Measurements from ENCODE around the gene POLDIP3. TPM values are rescaled to one million over a fixed set of nuclear protein-coding genes. Genes with fewer than 3 reads are reported as not detected.
"Not testable (repeated sequence)": the region's sequence is repeated elsewhere in the genome, so short reads cannot be mapped to it uniquely, and the experiment has no call there.

POLDIP3 gene
- total and polyA plus RNA-seq, 8 donors, result 21.6 to 60.8 (median 34.8) TPM

GRCh38 chr22:42577623-42578240 lies 37.0 kb downstream of the POLDIP3 start:
- intact Hi-C loops (cut with DNase I; ENCODE audit: low total_unique reads), result no loop called here
- TF ChIP-seq EP300 (IDR thresholded peaks at IDR 0.05) (no peak), POLR2AphosphoS5 (IDR thresholded peaks at IDR 0.05) (no peak), CTCF (IDR thresholded peaks at IDR 0.05) (no peak), POLR2A (IDR thresholded peaks at IDR 0.05) (no peak)
- 80 to 91% (median 85%) methylated on average over 7 to 15 of the region's 15 CpGs for WGBS, 5 donors
- no peak overlapping the region for H3K4me3 ChIP-seq
- H3K27ac ChIP-seq, result no peak overlapping the region
- H3K36me3 ChIP-seq, result peaks cover 16 to 68% (median 61%) of the 10 kb centered on the region in 4 donors
- H3K27me3 ChIP-seq, result no peaks in the 10 kb centered on the region
- H3K9me3 ChIP-seq, result no peaks in the 10 kb centered on the region
- peaks cover 5 to 16% (median 15%) of the 10 kb centered on the region in 4 donors for H3K4me1 ChIP-seq
- no peak for DNase-seq

- intact Hi-C loops (cut with DNase I; ENCODE audit: low total_unique reads), result not testable (repeated sequence)
Measured at GRCh38 chr22:42577141-42577540, 37.5 kb downstream of the POLDIP3 start.

GRCh38 chr22:42575996-42576574 lies 38.6 kb downstream of the POLDIP3 start:
- H3K9me3 ChIP-seq; H3K27me3 ChIP-seq; H3K4me3 ChIP-seq; DNase-seq; H3K27ac ChIP-seq; H3K4me1 ChIP-seq; intact Hi-C loops (cut with DNase I; ENCODE audit: low total_unique reads): not testable (repeated sequence)
- H3K36me3 ChIP-seq, result peaks cover 16 to 81% (median 75%) of the 10 kb centered on the region in 4 donors
- 83 to 93% (median 91%) methylated on average over 10 to 23 of the region's 30 CpGs for WGBS, 5 donors

More at GRCh38 chr22:42577141-42577540, 37.5 kb downstream of the POLDIP3 start:
- Histone ChIP-seq H3K4me1 (peaks cover 2 to 10% (median 9%) of the 10 kb centered on the region in 4 donors), H3K36me3 (peaks cover 16 to 71% (median 65%) of the 10 kb centered on the region in 4 donors)
- not testable (repeated sequence) for DNase-seq, H3K27ac ChIP-seq, H3K9me3 ChIP-seq, H3K4me3 ChIP-seq, H3K27me3 ChIP-seq
- 89 to 94% (median 92%) methylated on average over 2 to 8 of the region's 9 CpGs for WGBS, 5 donors

GRCh38 chr22:42574468-42574867 lies 40.2 kb downstream of the POLDIP3 start:
- H3K27me3 ChIP-seq; H3K9me3 ChIP-seq; intact Hi-C loops (cut with DNase I; ENCODE audit: low total_unique reads); H3K4me1 ChIP-seq; H3K27ac ChIP-seq; DNase-seq; H3K4me3 ChIP-seq: not testable (repeated sequence)
- H3K36me3 ChIP-seq, result peaks cover 11 to 89% (median 82%) of the 10 kb centered on the region in 4 donors
- 90 to 93% (median 92%) methylated on average over 2 to 20 of the region's 21 CpGs for WGBS, 5 donors

GRCh38 chr22:42574046-42574445 lies 40.6 kb downstream of the POLDIP3 start:
- DNase-seq; H3K9me3 ChIP-seq; H3K4me3 ChIP-seq; H3K27me3 ChIP-seq; intact Hi-C loops (cut with DNase I; ENCODE audit: low total_unique reads); H3K27ac ChIP-seq; H3K4me1 ChIP-seq: not testable (repeated sequence)
- WGBS, 5 donors, result 60 to 100% (median 75%) methylated on average over 1 of the region's 1 CpG; no CpG with 5 or more reads in 2 of the 5 donors
- peaks cover 11 to 90% (median 81%) of the 10 kb centered on the region in 4 donors for H3K36me3 ChIP-seq

GRCh38 chr22:42571068-42571467 lies 43.6 kb downstream of the POLDIP3 start:
- intact Hi-C loops (cut with DNase I; ENCODE audit: low total_unique reads); DNase-seq: not testable (repeated sequence)

GRCh38 chr22:42570580-42570979 lies 44.1 kb downstream of the POLDIP3 start:
- H3K4me3 ChIP-seq; H3K9me3 ChIP-seq; intact Hi-C loops (cut with DNase I; ENCODE audit: low total_unique reads); DNase-seq; H3K27me3 ChIP-seq; H3K27ac ChIP-seq; H3K4me1 ChIP-seq: not testable (repeated sequence)
- H3K36me3 ChIP-seq, result peaks cover 0 to 70% (median 57%) of the 10 kb centered on the region in 4 donors
- WGBS, 5 donors, result 71 to 83% (median 74%) methylated on average over 8 to 9 of the region's 9 CpGs

More at GRCh38 chr22:42571068-42571467, 43.6 kb downstream of the POLDIP3 start:
- H3K9me3 ChIP-seq, H3K4me1 ChIP-seq, H3K27ac ChIP-seq, H3K27me3 ChIP-seq, H3K4me3 ChIP-seq: not testable (repeated sequence)
- H3K36me3 ChIP-seq, result peaks cover 0 to 70% (median 58%) of the 10 kb centered on the region in 4 donors
- WGBS, 5 donors, result 86 to 94% (median 92%) methylated on average over 7 to 12 of the region's 12 CpGs

- 70 to 100% (median 79%) methylated on average over 3 to 5 of the region's 6 CpGs for WGBS, 5 donors
- H3K4me3 ChIP-seq; intact Hi-C loops (cut with DNase I; ENCODE audit: low total_unique reads); H3K9me3 ChIP-seq; H3K27me3 ChIP-seq; H3K4me1 ChIP-seq; DNase-seq; H3K27ac ChIP-seq: not testable (repeated sequence)
- peaks cover 0 to 48% (median 38%) of the 10 kb centered on the region in 4 donors for H3K36me3 ChIP-seq
Measured at GRCh38 chr22:42567950-42568349, 46.7 kb downstream of the POLDIP3 start.
